ENCODE measurements around the gene KCNT1. TPM values are rescaled to one million over a fixed set of nuclear protein-coding genes. Genes with fewer than 3 reads are reported as not detected.

Gene KCNT1
- total RNA-seq, 1 experiment from 2014 or later, result 0.09 TPM

- no peaks in the 10 kb centered on the region; the same call in 1 of the 2 replicates for H3K4me1 ChIP-seq
- H3K9me3 ChIP-seq, result no peaks in the 10 kb centered on the region
- CTCF ChIA-PET, result no interaction called here
- intact Hi-C loops (cut with micrococcal nuclease; ENCODE audit: unreplicated experiment), result no loop called here
- no TSS peak for BruUV-seq (replicated peaks)
- Mint-ChIP-seq H3K4me3 (ENCODE audit: unreplicated experiment) (no peak overlapping the region), H3K4me1 (ENCODE audit: low read depth, unreplicated experiment) (no peaks in the 10 kb centered on the region), H3K27ac (ENCODE audit: unreplicated experiment) (no peak overlapping the region), H3K9me3 (ENCODE audit: unreplicated experiment) (no peaks in the 10 kb centered on the region), H3K27me3 (ENCODE audit: insufficient read depth, unreplicated experiment) (no peaks in the 10 kb centered on the region), H3K36me3 (ENCODE audit: insufficient read depth, unreplicated experiment) (peaks cover 7% of the 10 kb centered on the region)
- DNase-seq, result peak; percentile 56 to 57
- POLR2A ChIA-PET, result no interaction called here
- no peaks in the 10 kb centered on the region for H3K27me3 ChIP-seq (replicated peaks; ENCODE audit: control insufficient read depth, insufficient read depth, low read length)
- TF ChIP-seq, protein P1, sequence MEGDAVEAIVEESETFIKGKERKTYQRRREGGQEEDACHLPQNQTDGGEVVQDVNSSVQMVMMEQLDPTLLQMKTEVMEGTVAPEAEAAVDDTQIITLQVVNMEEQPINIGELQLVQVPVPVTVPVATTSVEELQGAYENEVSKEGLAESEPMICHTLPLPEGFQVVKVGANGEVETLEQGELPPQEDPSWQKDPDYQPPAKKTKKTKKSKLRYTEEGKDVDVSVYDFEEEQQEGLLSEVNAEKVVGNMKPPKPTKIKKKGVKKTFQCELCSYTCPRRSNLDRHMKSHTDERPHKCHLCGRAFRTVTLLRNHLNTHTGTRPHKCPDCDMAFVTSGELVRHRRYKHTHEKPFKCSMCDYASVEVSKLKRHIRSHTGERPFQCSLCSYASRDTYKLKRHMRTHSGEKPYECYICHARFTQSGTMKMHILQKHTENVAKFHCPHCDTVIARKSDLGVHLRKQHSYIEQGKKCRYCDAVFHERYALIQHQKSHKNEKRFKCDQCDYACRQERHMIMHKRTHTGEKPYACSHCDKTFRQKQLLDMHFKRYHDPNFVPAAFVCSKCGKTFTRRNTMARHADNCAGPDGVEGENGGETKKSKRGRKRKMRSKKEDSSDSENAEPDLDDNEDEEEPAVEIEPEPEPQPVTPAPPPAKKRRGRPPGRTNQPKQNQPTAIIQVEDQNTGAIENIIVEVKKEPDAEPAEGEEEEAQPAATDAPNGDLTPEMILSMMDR (IDR thresholded peaks at IDR 0.05; ENCODE audit: insufficient read depth in 1 of 2, low read depth in 1 of 2, low read length in 1 of 2, severe bottlenecking in 1 of 2, unreplicated experiment in 1 of 2), result peak; percentile 68 to 73
- H3K36me3 ChIP-seq (ENCODE audit: control insufficient read depth, insufficient read depth, low read length), result no peaks in the 10 kb centered on the region
- no peak overlapping the region for H3K4me3 ChIP-seq (ENCODE audit: low read depth, low read length)
Observed at GRCh38 chr9:135797507-135798262, 95.7 kb downstream of the KCNT1 start.

DNA sequence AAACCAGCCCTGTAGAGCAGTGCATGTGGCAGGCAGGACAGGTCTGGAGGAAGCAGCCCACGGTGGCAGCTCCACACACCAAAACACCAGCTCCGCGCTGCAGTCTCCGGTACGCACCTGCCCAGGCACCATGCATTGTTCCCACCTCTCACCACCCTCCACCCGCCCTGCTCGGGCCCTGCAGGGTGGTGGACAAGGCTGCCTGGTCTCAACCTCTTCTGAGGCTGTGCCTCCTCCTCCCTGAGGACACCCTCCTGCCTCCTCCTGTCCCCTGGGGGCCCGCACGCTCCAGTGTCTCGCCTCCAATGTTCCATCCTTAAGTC, 96.2 kb downstream of the KCNT1 start:
- no peaks in the 10 kb centered on the region for H3K27me3 ChIP-seq (replicated peaks; ENCODE audit: control insufficient read depth, insufficient read depth, low read length)
- Mint-ChIP-seq H3K4me1 (ENCODE audit: low read depth, unreplicated experiment) (no peaks in the 10 kb centered on the region), H3K36me3 (ENCODE audit: insufficient read depth, unreplicated experiment) (peaks cover 7% of the 10 kb centered on the region), H3K9me3 (ENCODE audit: unreplicated experiment) (no peaks in the 10 kb centered on the region), H3K4me3 (ENCODE audit: unreplicated experiment) (no peak overlapping the region), H3K27me3 (ENCODE audit: insufficient read depth, unreplicated experiment) (no peaks in the 10 kb centered on the region), H3K27ac (ENCODE audit: unreplicated experiment) (no peak overlapping the region)
- TF ChIP-seq, protein P1 (IDR thresholded peaks at IDR 0.05; ENCODE audit: insufficient read depth in 1 of 2, low read depth in 1 of 2, low read length in 1 of 2, severe bottlenecking in 1 of 2, unreplicated experiment in 1 of 2), result no peak
- no peaks in the 10 kb centered on the region for H3K9me3 ChIP-seq
- intact Hi-C loops (cut with micrococcal nuclease; ENCODE audit: unreplicated experiment), result no loop called here
- BruUV-seq (replicated peaks), result no TSS peak
- CTCF ChIA-PET, result no interaction called here
- DNase-seq, result no peak
- no peaks in the 10 kb centered on the region; the same call in 1 of the 2 replicates for H3K4me1 ChIP-seq
- H3K36me3 ChIP-seq (ENCODE audit: control insufficient read depth, insufficient read depth, low read length), result no peaks in the 10 kb centered on the region
- H3K4me3 ChIP-seq (ENCODE audit: low read depth, low read length), result no peak overlapping the region
- POLR2A ChIA-PET, result no interaction called here

DNA sequence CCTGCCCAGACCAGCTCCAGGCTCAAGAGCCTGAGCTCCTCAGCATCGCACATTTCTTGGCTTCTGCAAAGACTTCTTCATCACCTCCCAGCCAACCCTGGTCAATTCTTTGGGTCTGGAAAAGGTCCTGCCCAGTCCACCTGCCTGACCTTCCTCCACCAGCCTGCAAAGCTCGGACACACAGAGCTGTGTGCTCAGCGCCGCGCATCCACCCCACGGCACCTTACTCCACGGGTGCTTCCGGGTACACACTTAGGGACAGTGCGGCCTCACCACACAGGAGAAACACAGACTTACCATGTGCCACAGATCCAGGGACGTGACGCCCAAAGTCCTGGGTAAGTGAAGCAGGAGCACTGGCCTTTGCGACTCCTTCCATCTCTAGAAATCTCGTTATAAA, 97.3 kb downstream of the KCNT1 start:
- ChIA-PET CTCF (no interaction called here), POLR2A (no interaction called here)
- H3K9me3 Mint-ChIP-seq (ENCODE audit: unreplicated experiment), result no peaks in the 10 kb centered on the region
- intact Hi-C loops (cut with micrococcal nuclease; ENCODE audit: unreplicated experiment), result no loop called here
- TF ChIP-seq, protein P1 (IDR thresholded peaks at IDR 0.05; ENCODE audit: insufficient read depth in 1 of 2, low read depth in 1 of 2, low read length in 1 of 2, severe bottlenecking in 1 of 2, unreplicated experiment in 1 of 2), result no peak
- H3K4me1 Mint-ChIP-seq (ENCODE audit: low read depth, unreplicated experiment), result no peaks in the 10 kb centered on the region
- Histone ChIP-seq H3K36me3 (ENCODE audit: control insufficient read depth, insufficient read depth, low read length) (no peaks in the 10 kb centered on the region), H3K9me3 (no peaks in the 10 kb centered on the region), H3K4me3 (ENCODE audit: low read depth, low read length) (no peak overlapping the region), H3K4me1 (no peaks in the 10 kb centered on the region; the same call in 1 of the 2 replicates), H3K27me3 (replicated peaks; ENCODE audit: control insufficient read depth, insufficient read depth, low read length) (no peaks in the 10 kb centered on the region)
- DNase-seq, result no peak
- H3K36me3 Mint-ChIP-seq (ENCODE audit: insufficient read depth, unreplicated experiment), result peaks cover 7% of the 10 kb centered on the region
- BruUV-seq (replicated peaks), result no TSS peak
- no peaks in the 10 kb centered on the region for H3K27me3 Mint-ChIP-seq (ENCODE audit: insufficient read depth, unreplicated experiment)
- H3K4me3 Mint-ChIP-seq (ENCODE audit: unreplicated experiment), result no peak overlapping the region
- no peak overlapping the region for H3K27ac Mint-ChIP-seq (ENCODE audit: unreplicated experiment)
